ENCODE data around the gene CDHR3. TPM values are rescaled to one million over a fixed set of nuclear protein-coding genes. Genes with fewer than 3 reads are reported as not detected.

The CDHR3 gene
- total RNA-seq, 1 experiment from 2014 or later: 19.1 TPM

- ChIA-PET POLR2A (no interaction called here), CTCF (interaction anchor here (1.2 kb wide), 1 partner anchor 35 kb away, joined by 3 read pairs; no protein-coding TSS in a partner anchor)
- no peak overlapping the region for H3K4me3 Mint-ChIP-seq
- peaks cover 21% of the 10 kb centered on the region for H3K4me1 Mint-ChIP-seq
- DNase-seq (ENCODE audit: low spot score): no peak
- H3K36me3 Mint-ChIP-seq: no peaks in the 10 kb centered on the region
- no peak for ATAC-seq
- no peaks in the 10 kb centered on the region; the same call in none of the 2 replicates for H3K27me3 Mint-ChIP-seq (ENCODE audit: low read depth)
- no peak overlapping the region for H3K27ac Mint-ChIP-seq
- H3K9me3 Mint-ChIP-seq: no peaks in the 10 kb centered on the region
- TF ChIP-seq SMAD3 (CRISPR knock-in tag; IDR thresholded peaks at IDR 0.05; ENCODE audit: borderline replicate concordance) (no peak), USF2 (CRISPR knock-in tag; IDR thresholded peaks at IDR 0.05) (no peak), KAT7 (CRISPR knock-in tag; IDR thresholded peaks at IDR 0.05; ENCODE audit: borderline replicate concordance) (no peak), GRHL2 (CRISPR knock-in tag; IDR thresholded peaks at IDR 0.05; ENCODE audit: insufficient replicate concordance, severe bottlenecking) (no peak), ZNF423 (CRISPR knock-in tag; IDR thresholded peaks at IDR 0.05) (no peak), MYBL2 (CRISPR knock-in tag; IDR thresholded peaks at IDR 0.05) (no peak), ZNF232 (CRISPR knock-in tag; IDR thresholded peaks at IDR 0.05) (no peak), SMAD4 (CRISPR knock-in tag; IDR thresholded peaks at IDR 0.05) (no peak), ESRRA (CRISPR knock-in tag; IDR thresholded peaks at IDR 0.05; ENCODE audit: borderline replicate concordance) (no peak), EMX1 (CRISPR knock-in tag; IDR thresholded peaks at IDR 0.05) (no peak), MAX (CRISPR knock-in tag; IDR thresholded peaks at IDR 0.05) (no peak), MXD4 (CRISPR knock-in tag; IDR thresholded peaks at IDR 0.05; ENCODE audit: borderline replicate concordance) (no peak)
- TF ChIP-seq, protein P1, sequence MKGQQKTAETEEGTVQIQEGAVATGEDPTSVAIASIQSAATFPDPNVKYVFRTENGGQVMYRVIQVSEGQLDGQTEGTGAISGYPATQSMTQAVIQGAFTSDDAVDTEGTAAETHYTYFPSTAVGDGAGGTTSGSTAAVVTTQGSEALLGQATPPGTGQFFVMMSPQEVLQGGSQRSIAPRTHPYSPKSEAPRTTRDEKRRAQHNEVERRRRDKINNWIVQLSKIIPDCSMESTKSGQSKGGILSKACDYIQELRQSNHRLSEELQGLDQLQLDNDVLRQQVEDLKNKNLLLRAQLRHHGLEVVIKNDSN (CRISPR knock-in tag; IDR thresholded peaks at IDR 0.05): no peak
- TF ChIP-seq, protein P2, sequence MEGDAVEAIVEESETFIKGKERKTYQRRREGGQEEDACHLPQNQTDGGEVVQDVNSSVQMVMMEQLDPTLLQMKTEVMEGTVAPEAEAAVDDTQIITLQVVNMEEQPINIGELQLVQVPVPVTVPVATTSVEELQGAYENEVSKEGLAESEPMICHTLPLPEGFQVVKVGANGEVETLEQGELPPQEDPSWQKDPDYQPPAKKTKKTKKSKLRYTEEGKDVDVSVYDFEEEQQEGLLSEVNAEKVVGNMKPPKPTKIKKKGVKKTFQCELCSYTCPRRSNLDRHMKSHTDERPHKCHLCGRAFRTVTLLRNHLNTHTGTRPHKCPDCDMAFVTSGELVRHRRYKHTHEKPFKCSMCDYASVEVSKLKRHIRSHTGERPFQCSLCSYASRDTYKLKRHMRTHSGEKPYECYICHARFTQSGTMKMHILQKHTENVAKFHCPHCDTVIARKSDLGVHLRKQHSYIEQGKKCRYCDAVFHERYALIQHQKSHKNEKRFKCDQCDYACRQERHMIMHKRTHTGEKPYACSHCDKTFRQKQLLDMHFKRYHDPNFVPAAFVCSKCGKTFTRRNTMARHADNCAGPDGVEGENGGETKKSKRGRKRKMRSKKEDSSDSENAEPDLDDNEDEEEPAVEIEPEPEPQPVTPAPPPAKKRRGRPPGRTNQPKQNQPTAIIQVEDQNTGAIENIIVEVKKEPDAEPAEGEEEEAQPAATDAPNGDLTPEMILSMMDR (IDR thresholded peaks at IDR 0.05): no peak
- TF ChIP-seq, protein P3, sequence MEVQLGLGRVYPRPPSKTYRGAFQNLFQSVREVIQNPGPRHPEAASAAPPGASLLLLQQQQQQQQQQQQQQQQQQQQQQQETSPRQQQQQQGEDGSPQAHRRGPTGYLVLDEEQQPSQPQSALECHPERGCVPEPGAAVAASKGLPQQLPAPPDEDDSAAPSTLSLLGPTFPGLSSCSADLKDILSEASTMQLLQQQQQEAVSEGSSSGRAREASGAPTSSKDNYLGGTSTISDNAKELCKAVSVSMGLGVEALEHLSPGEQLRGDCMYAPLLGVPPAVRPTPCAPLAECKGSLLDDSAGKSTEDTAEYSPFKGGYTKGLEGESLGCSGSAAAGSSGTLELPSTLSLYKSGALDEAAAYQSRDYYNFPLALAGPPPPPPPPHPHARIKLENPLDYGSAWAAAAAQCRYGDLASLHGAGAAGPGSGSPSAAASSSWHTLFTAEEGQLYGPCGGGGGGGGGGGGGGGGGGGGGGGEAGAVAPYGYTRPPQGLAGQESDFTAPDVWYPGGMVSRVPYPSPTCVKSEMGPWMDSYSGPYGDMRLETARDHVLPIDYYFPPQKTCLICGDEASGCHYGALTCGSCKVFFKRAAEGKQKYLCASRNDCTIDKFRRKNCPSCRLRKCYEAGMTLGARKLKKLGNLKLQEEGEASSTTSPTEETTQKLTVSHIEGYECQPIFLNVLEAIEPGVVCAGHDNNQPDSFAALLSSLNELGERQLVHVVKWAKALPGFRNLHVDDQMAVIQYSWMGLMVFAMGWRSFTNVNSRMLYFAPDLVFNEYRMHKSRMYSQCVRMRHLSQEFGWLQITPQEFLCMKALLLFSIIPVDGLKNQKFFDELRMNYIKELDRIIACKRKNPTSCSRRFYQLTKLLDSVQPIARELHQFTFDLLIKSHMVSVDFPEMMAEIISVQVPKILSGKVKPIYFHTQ (CRISPR knock-in tag; IDR thresholded peaks at IDR 0.05): no peak
- TF ChIP-seq, protein P4, sequence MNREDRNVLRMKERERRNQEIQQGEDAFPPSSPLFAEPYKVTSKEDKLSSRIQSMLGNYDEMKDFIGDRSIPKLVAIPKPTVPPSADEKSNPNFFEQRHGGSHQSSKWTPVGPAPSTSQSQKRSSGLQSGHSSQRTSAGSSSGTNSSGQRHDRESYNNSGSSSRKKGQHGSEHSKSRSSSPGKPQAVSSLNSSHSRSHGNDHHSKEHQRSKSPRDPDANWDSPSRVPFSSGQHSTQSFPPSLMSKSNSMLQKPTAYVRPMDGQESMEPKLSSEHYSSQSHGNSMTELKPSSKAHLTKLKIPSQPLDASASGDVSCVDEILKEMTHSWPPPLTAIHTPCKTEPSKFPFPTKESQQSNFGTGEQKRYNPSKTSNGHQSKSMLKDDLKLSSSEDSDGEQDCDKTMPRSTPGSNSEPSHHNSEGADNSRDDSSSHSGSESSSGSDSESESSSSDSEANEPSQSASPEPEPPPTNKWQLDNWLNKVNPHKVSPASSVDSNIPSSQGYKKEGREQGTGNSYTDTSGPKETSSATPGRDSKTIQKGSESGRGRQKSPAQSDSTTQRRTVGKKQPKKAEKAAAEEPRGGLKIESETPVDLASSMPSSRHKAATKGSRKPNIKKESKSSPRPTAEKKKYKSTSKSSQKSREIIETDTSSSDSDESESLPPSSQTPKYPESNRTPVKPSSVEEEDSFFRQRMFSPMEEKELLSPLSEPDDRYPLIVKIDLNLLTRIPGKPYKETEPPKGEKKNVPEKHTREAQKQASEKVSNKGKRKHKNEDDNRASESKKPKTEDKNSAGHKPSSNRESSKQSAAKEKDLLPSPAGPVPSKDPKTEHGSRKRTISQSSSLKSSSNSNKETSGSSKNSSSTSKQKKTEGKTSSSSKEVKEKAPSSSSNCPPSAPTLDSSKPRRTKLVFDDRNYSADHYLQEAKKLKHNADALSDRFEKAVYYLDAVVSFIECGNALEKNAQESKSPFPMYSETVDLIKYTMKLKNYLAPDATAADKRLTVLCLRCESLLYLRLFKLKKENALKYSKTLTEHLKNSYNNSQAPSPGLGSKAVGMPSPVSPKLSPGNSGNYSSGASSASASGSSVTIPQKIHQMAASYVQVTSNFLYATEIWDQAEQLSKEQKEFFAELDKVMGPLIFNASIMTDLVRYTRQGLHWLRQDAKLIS (CRISPR knock-in tag; IDR thresholded peaks at IDR 0.05; ENCODE audit: borderline replicate concordance): no peak
- TF ChIP-seq, protein P5, sequence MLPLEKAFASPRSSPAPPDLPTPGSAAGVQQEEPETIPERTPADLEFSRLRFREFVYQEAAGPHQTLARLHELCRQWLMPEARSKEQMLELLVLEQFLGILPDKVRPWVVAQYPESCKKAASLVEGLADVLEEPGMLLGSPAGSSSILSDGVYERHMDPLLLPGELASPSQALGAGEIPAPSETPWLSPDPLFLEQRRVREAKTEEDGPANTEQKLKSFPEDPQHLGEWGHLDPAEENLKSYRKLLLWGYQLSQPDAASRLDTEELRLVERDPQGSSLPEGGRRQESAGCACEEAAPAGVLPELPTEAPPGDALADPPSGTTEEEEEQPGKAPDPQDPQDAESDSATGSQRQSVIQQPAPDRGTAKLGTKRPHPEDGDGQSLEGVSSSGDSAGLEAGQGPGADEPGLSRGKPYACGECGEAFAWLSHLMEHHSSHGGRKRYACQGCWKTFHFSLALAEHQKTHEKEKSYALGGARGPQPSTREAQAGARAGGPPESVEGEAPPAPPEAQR (CRISPR knock-in tag; IDR thresholded peaks at IDR 0.05): no peak
These were observed 11.4 kb downstream of the CDHR3 start for GRCh38 chr7:105974471-105974870.
